ENCODE measurements around the gene FAM118A.

The FAM118A gene

DNA sequence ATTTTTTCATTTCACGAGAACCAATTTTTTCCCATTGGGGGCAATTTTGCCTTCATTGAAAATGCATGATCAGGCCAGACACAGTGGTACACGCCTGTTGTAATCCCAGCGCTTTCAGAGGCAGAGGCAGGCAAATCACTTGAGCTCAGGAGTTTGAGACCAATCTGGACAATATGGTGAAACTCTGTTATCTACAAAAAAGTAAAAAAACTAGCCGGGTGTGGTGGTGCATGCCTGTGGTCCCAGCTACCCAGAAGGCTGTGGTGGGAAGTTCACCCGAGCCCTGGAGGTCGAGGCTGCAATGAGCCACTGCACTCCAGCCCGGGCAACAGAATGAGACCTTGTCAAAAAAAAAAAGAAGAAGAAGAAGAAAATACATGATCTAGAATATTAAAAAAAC lies 44.2 kb upstream of the FAM118A start:
- no peak overlapping the region for H3K4me3 ChIP-seq (ENCODE audit: control insufficient read depth, low read depth, low read length)
- TF ChIP-seq, protein P1, sequence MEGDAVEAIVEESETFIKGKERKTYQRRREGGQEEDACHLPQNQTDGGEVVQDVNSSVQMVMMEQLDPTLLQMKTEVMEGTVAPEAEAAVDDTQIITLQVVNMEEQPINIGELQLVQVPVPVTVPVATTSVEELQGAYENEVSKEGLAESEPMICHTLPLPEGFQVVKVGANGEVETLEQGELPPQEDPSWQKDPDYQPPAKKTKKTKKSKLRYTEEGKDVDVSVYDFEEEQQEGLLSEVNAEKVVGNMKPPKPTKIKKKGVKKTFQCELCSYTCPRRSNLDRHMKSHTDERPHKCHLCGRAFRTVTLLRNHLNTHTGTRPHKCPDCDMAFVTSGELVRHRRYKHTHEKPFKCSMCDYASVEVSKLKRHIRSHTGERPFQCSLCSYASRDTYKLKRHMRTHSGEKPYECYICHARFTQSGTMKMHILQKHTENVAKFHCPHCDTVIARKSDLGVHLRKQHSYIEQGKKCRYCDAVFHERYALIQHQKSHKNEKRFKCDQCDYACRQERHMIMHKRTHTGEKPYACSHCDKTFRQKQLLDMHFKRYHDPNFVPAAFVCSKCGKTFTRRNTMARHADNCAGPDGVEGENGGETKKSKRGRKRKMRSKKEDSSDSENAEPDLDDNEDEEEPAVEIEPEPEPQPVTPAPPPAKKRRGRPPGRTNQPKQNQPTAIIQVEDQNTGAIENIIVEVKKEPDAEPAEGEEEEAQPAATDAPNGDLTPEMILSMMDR (IDR thresholded peaks at IDR 0.05; ENCODE audit: control insufficient read depth, insufficient read depth, low read depth, low read length, missing control alignments) = no peak
- no peak for DNase-seq (ENCODE audit: low read depth)

DNA sequence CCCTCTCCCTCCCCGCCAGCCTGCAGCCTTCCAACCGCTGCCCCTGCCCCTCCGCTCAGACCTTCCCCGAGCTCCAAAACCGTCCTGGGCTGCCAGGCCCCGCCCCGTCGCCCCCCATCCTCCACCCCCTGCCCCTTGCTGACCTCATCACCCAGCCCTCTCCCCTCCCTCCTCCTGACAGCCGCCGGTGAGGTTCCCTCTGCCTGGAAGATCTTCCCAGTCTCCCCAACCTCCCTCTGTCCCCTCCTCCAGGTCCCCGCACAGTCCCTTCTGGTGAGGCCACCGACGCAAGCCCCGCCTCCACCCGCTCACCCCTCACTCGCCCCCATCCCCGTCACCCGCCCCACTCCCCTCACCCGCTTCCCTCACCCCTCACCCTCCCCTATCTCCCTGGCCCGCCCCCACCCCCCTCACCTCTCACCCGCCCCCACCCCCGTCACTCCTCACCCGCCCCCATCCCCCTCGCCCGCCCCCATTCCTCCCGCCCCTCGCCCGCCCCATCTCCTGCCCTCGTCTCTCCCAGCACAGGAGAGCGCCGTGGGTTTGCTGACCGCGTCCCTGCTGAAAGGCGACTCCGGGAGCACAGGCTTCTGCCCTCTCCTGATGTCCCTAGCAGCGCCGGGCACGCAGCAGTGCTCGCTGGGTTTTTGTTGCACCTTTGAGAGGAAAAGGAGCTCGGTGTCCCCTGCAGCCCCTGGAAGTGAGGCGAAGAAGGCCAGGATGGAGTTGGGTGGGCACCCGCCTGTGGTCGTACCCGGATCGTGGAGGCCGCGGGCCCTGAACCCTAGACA lies 41.4 kb upstream of the FAM118A start:
- no peak for DNase-seq (ENCODE audit: low read depth)
- peak overlapping the region; percentile 72 for H3K4me3 ChIP-seq (ENCODE audit: control insufficient read depth, low read depth, low read length)
- TF ChIP-seq, protein P1 (IDR thresholded peaks at IDR 0.05; ENCODE audit: control insufficient read depth, insufficient read depth, low read depth, low read length, missing control alignments) = no peak

DNA sequence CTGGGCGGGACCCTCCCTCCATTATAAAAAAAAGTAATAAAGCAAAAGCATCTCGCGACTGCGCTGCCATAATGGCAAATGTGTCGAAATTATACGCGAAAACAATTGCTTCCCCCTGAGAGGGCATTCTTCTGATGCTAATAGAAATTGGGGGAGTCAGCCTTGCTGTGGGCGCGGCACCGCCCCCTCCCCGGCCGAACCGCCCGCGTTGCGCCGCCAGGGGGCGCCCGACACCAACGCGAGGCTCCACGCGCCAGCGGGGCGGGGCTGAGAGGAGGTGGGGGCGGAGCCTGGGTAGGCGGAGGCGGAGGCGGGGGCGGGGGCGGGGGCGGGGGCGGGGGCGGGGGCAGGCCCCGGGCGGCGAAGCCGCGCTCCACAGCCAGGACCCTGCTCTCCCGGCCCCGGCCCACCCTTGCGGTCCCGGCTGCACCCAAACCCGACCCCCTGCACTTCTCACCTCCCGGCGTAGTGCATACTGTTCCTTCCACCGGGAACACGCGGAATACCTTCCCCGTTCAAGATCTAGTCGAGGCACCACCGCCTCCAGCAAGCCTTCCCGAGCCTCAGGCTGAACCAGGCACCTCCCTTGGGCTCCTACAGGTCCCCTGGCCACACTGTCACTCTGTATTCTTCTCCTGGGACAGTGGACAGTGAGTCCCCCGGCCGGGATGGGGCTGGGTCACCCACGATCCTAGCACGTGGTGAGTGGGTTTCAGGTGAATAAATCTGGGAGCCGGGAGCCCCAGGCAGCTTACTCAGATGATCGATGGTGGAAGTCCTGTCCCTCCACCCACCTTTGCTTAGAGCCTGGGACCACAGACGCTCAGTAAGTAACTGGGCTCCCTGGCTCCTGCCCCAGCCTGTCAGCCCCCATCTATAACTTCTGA lies 40.5 kb upstream of the FAM118A start:
- DNase-seq (ENCODE audit: low read depth) = no peak
- TF ChIP-seq, protein P1 (IDR thresholded peaks at IDR 0.05; ENCODE audit: control insufficient read depth, insufficient read depth, low read depth, low read length, missing control alignments) = peak; percentile 54
- H3K4me3 ChIP-seq (ENCODE audit: control insufficient read depth, low read depth, low read length) = peak overlapping the region; percentile 72

DNA sequence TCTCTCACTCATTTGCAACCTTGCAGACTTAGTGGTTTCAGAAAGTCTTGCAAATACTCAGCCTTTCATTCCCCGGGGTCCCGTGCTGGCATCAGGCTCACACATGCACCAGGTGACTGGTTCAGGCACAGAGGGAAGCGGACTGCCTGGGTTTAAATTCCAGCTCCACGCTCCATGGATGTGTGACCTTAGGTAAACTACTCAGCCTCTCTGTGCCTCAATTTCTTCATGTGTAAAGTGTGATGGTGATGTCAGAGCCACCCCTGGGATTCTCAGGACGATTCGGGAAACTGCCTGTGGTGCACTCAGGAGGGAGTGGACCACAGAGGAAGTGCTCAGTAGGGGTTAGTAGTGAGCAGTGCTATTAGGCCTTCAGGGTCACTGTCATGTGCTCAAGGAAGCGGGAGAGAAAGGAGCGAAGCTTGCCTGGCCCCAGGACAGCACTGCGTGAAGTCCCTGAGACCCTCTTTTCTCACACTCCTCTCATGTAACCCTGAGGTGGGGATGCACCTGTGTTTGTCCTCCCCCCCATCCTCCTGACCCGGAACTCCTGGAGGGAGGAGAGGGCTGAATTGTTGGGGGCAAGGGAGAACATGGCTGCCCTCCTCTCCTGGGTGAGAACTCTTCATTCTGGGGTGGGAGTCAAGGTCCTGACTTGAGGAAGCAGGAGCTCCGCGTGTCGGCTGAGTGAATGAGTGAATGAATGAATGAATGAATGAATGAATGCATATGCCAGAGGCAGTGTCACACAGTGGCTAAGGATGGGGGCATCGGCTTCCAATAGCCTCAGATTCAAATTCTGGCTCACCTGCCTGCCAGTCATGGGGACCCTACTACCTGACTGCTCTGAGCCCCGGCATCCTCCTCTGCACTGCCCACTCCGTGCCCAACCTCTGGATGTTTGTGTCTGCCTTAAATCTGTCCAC lies 39.4 kb upstream of the FAM118A start:
- H3K4me3 ChIP-seq (ENCODE audit: control insufficient read depth, low read depth, low read length) = no peak overlapping the region

GRCh38 chr22:45271667-45272201 lies 38.0 kb upstream of the FAM118A start:
- no peak overlapping the region for H3K4me3 ChIP-seq (ENCODE audit: control insufficient read depth, low read depth, low read length)
- DNase-seq (ENCODE audit: low read depth) = no peak
- TF ChIP-seq, protein P1 (IDR thresholded peaks at IDR 0.05; ENCODE audit: control insufficient read depth, insufficient read depth, low read depth, low read length, missing control alignments) = no peak

More for the DNA sequence above, 39.4 kb upstream of the FAM118A start:
- TF ChIP-seq, protein P1 (IDR thresholded peaks at IDR 0.05; ENCODE audit: control insufficient read depth, insufficient read depth, low read depth, low read length, missing control alignments) = no peak
- DNase-seq (ENCODE audit: low read depth) = no peak

DNA sequence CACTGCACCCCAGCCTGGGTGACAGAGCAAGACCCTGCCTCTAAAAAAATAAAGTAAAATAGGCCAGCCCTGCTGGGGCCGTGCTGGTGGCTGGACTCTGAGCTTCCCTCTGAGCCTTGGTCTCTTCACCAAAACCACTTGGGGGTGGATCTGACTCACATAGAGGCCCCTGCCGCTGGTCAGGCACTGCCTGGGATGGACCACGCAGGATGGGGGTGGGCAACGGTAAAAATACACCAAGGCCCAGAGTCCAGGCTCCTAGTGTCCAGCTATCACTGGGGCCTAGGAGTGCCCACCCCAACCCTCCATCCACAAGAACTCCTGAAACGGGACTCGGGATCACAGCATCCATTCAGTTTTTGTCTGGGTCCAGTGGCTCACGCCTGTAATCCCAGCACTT lies 37.2 kb upstream of the FAM118A start:
- DNase-seq (ENCODE audit: low read depth) = no peak
- H3K4me3 ChIP-seq (ENCODE audit: control insufficient read depth, low read depth, low read length) = no peak overlapping the region
- TF ChIP-seq, protein P1 (IDR thresholded peaks at IDR 0.05; ENCODE audit: control insufficient read depth, insufficient read depth, low read depth, low read length, missing control alignments) = no peak
